NCI-H146 (cell line): ENCODE measurements around the gene HES1.

Source experiments
- DNase-seq: peaks from one replicate; lab custom pipeline; 2025; lab: John Stamatoyannopoulos, UW

The HES1 gene

GRCh38 chr3:194102436-194102835, 33.5 kb upstream of the HES1 start:
- no peak for DNase-seq

GRCh38 chr3:194103505-194103904, 32.4 kb upstream of the HES1 start:
- DNase-seq = no peak

- peak; percentile 46 for DNase-seq
Measured at GRCh38 chr3:194103983-194104751, 31.8 kb upstream of the HES1 start.

- DNase-seq = no peak
Measured at GRCh38 chr3:194105292-194105691, 30.7 kb upstream of the HES1 start.

GRCh38 chr3:194107107-194107506, 28.8 kb upstream of the HES1 start:
- no peak for DNase-seq

- no peak for DNase-seq
Measured at GRCh38 chr3:194109192-194109863, 26.6 kb upstream of the HES1 start.

- DNase-seq = no peak
Measured at GRCh38 chr3:194110483-194110882, 25.5 kb upstream of the HES1 start.

- DNase-seq = no peak
Measured at GRCh38 chr3:194111336-194111735, 24.6 kb upstream of the HES1 start.

GRCh38 chr3:194112120-194113106, 23.5 kb upstream of the HES1 start:
- peak; percentile 96 for DNase-seq

GRCh38 chr3:194114123-194114522, 21.8 kb upstream of the HES1 start:
- no peak for DNase-seq

GRCh38 chr3:194117104-194117845, 18.7 kb upstream of the HES1 start:
- no peak for DNase-seq

GRCh38 chr3:194118920-194119319, 17.0 kb upstream of the HES1 start:
- DNase-seq = no peak

GRCh38 chr3:194119831-194120590, 15.9 kb upstream of the HES1 start:
- peak; percentile 47 for DNase-seq

- DNase-seq = no peak
Measured at GRCh38 chr3:194120789-194121770, 14.9 kb upstream of the HES1 start.

- no peak for DNase-seq
Measured at GRCh38 chr3:194121891-194122631, 13.9 kb upstream of the HES1 start.

- peak; percentile 43 for DNase-seq
Measured at GRCh38 chr3:194123726-194124125, 12.2 kb upstream of the HES1 start.

- no peak for DNase-seq
Measured at GRCh38 chr3:194124193-194124592, 11.8 kb upstream of the HES1 start.

GRCh38 chr3:194125442-194125841, 10.5 kb upstream of the HES1 start:
- no peak for DNase-seq

- no peak for DNase-seq
Measured at GRCh38 chr3:194126790-194127189, 9.2 kb upstream of the HES1 start.
